ENCODE results near the gene MBD2.

MBD2 gene

GRCh38 chr18:54173250-54173649 lies 51.2 kb downstream of the MBD2 start:
- no peaks in the 10 kb centered on the region for H3K9me2 ChIP-seq (replicated peaks; ENCODE audit: insufficient read depth, low read length)
- no peak overlapping the region for H3K9ac ChIP-seq (ENCODE audit: low read length)
- H3K27me3 ChIP-seq (ENCODE audit: low read length), result no peaks in the 10 kb centered on the region
- TF ChIP-seq EZH2phosphoT487 (conservative IDR thresholded peaks at IDR 0.05; ENCODE audit: low read length), result no peak
- TF ChIP-seq CTCF (IDR thresholded peaks at IDR 0.05; ENCODE audit: insufficient read depth, low read length, poor library complexity, severe bottlenecking), result no peak
- no peak overlapping the region for H3K4me3 ChIP-seq (ENCODE audit: insufficient read depth, low read length, poor library complexity, severe bottlenecking)
- no peaks in the 10 kb centered on the region for H3K9me3 ChIP-seq (ENCODE audit: insufficient read depth, low read length)
- H2AFZ ChIP-seq (ENCODE audit: low read depth, low read length, severe bottlenecking), result no peak overlapping the region
- H3F3A ChIP-seq (ENCODE audit: insufficient read depth), result no peaks in the 10 kb centered on the region; the same call in 1 of the 2 replicates
- no peak overlapping the region for H3K4me2 ChIP-seq (ENCODE audit: low read depth, low read length, poor library complexity, severe bottlenecking)
- peaks cover 37% of the 10 kb centered on the region for H3K36me3 ChIP-seq (ENCODE audit: low read length)
- no peak overlapping the region for H3K27ac ChIP-seq (ENCODE audit: low read depth, low read length)
- H4K20me1 ChIP-seq (ENCODE audit: low read depth, low read length), result peaks cover 27% of the 10 kb centered on the region
- peaks cover 94% of the 10 kb centered on the region for H3K79me2 ChIP-seq (ENCODE audit: insufficient read depth, low read length)

GRCh38 chr18:54169431-54170403 lies 54.8 kb downstream of the MBD2 start:
- no peak overlapping the region for H2AFZ ChIP-seq (ENCODE audit: low read depth, low read length, severe bottlenecking)
- peaks cover 58% of the 10 kb centered on the region for H3K36me3 ChIP-seq (ENCODE audit: low read length)
- H3K4me2 ChIP-seq (ENCODE audit: low read depth, low read length, poor library complexity, severe bottlenecking), result no peak overlapping the region
- H3K9me2 ChIP-seq (replicated peaks; ENCODE audit: insufficient read depth, low read length), result no peaks in the 10 kb centered on the region
- H3F3A ChIP-seq (ENCODE audit: insufficient read depth), result no peaks in the 10 kb centered on the region
- H3K27me3 ChIP-seq (ENCODE audit: low read length), result no peaks in the 10 kb centered on the region
- H3K79me2 ChIP-seq (ENCODE audit: insufficient read depth, low read length), result peaks cover 75% of the 10 kb centered on the region
- H3K9ac ChIP-seq (ENCODE audit: low read length), result no peak overlapping the region
- peaks cover 28% of the 10 kb centered on the region; the same call in 1 of the 2 replicates for H4K20me1 ChIP-seq (ENCODE audit: low read depth, low read length)
- H3K9me3 ChIP-seq (ENCODE audit: insufficient read depth, low read length), result no peaks in the 10 kb centered on the region
- no peak overlapping the region for H3K27ac ChIP-seq (ENCODE audit: low read depth, low read length)
- no peak overlapping the region for H3K4me3 ChIP-seq (ENCODE audit: insufficient read depth, low read length, poor library complexity, severe bottlenecking)
- TF ChIP-seq CTCF (IDR thresholded peaks at IDR 0.05; ENCODE audit: insufficient read depth, low read length, poor library complexity, severe bottlenecking) (no peak), EZH2phosphoT487 (conservative IDR thresholded peaks at IDR 0.05; ENCODE audit: low read length) (no peak)

- TF ChIP-seq EZH2phosphoT487 (conservative IDR thresholded peaks at IDR 0.05; ENCODE audit: low read length) (no peak), CTCF (IDR thresholded peaks at IDR 0.05; ENCODE audit: insufficient read depth, low read length, poor library complexity, severe bottlenecking) (no peak)
- Histone ChIP-seq H3K27me3 (ENCODE audit: low read length) (no peaks in the 10 kb centered on the region), H3K4me3 (ENCODE audit: insufficient read depth, low read length, poor library complexity, severe bottlenecking) (no peak overlapping the region), H3K9me2 (replicated peaks; ENCODE audit: insufficient read depth, low read length) (no peaks in the 10 kb centered on the region), H3K36me3 (ENCODE audit: low read length) (peaks cover 68% of the 10 kb centered on the region), H3F3A (ENCODE audit: insufficient read depth) (no peaks in the 10 kb centered on the region), H4K20me1 (ENCODE audit: low read depth, low read length) (0 out of 2 replicates have a peak, but pooled peaks cover 12% of the 10 kb centered on the region), H2AFZ (ENCODE audit: low read depth, low read length, severe bottlenecking) (no peak overlapping the region), H3K9me3 (ENCODE audit: insufficient read depth, low read length) (no peaks in the 10 kb centered on the region), H3K9ac (ENCODE audit: low read length) (no peak overlapping the region), H3K4me2 (ENCODE audit: low read depth, low read length, poor library complexity, severe bottlenecking) (no peak overlapping the region), H3K27ac (ENCODE audit: low read depth, low read length) (no peak overlapping the region), H3K79me2 (ENCODE audit: insufficient read depth, low read length) (peaks cover 53% of the 10 kb centered on the region)
These were observed 59.0 kb downstream of the MBD2 start for GRCh38 chr18:54165450-54165849.
